Suprapubic skin (tissue), 4 donors: ENCODE results near the gene PODN. TPM values are rescaled to one million over a fixed set of nuclear protein-coding genes. Genes with fewer than 3 reads are reported as not detected.
A peak's percentile ranks its signal among the peaks of the same experiment; 100 is the strongest.

ENCODE experiments used
- DNase-seq, 2 donors: peaks; one replicate each; pipeline ENCODE4 v3.0.0-alpha.2; 2019; ENCODE audit warnings: low spot score in 2 of 2
- H3K27ac ChIP-seq: fragments of 200-600 bp; sonication (generic); one replicate; pipeline ENCODE4 v1.5.1; 2019
- H3K27me3 ChIP-seq: fragments of 200-600 bp; sonication (generic); one replicate; pipeline ENCODE4 v1.5.1; 2019
- H3K36me3 ChIP-seq: fragments of 200-600 bp; sonication (generic); one replicate; pipeline ENCODE4 v1.5.1; 2019
- H3K4me1 ChIP-seq: fragments of 200-600 bp; sonication (generic); one replicate; pipeline ENCODE4 v1.5.1; 2019
- H3K4me3 ChIP-seq: fragments of 200-600 bp; sonication (generic); one replicate; pipeline ENCODE4 v1.5.1; 2019; ENCODE audit warnings: mild to moderate bottlenecking
- H3K9me3 ChIP-seq: fragments of 200-600 bp; sonication (generic); one replicate; pipeline ENCODE4 v1.5.1; 2019
- EP300 ChIP-seq: sonication (generic); formaldehyde crosslinking; IDR thresholded peaks from one replicate; pipeline ENCODE4 v1.6.1; 2017; ENCODE audit warnings: antibody characterized with exemption
- POLR2A ChIP-seq, 2 donors: fragments of 450-650 bp; IDR thresholded peaks; one replicate each; pipeline ENCODE4 v1.6.1; 2017; ENCODE audit warnings: antibody characterized with exemption in 2 of 2, mild to moderate bottlenecking in 2 of 2, moderate library complexity in 2 of 2
- POLR2AphosphoS5 ChIP-seq, 3 donors: sonication (generic); formaldehyde crosslinking; IDR thresholded peaks; one replicate each; pipeline ENCODE4 v1.6.1; 2017; ENCODE audit warnings: antibody characterized with exemption in 3 of 3
- WGBS: methylation state at CpG from one replicate; pipeline ENCODE4 v1.1.5; 2018; 5-methylcytosine and 5-hydroxymethylcytosine counted together
- total RNA-seq, 4 donors: library from RNA; depleted of rRNA; stranded (reverse); fragments of >200 nt; gene quantifications; one replicate each; pipeline ENCODE4 v1.1.0, GENCODE V29; 2016
- TF ChIP-seq, protein P1 (sequence below), 2 donors: fragments of 200-600 bp in 1 of 2; fragments of 450-650 bp in 1 of 2; sonication (generic) in 1 of 2; IDR thresholded peaks; one replicate each; pipeline ENCODE4 v1.5.1; 2016 to 2019; ENCODE audit warnings: antibody characterized with exemption in 2 of 2, mild to moderate bottlenecking in 1 of 2, moderate library complexity in 1 of 2

The PODN gene
- total RNA-seq, 4 donors from 2014 or later: 13.9 to 32.8 (median 19.8) TPM

DNA sequence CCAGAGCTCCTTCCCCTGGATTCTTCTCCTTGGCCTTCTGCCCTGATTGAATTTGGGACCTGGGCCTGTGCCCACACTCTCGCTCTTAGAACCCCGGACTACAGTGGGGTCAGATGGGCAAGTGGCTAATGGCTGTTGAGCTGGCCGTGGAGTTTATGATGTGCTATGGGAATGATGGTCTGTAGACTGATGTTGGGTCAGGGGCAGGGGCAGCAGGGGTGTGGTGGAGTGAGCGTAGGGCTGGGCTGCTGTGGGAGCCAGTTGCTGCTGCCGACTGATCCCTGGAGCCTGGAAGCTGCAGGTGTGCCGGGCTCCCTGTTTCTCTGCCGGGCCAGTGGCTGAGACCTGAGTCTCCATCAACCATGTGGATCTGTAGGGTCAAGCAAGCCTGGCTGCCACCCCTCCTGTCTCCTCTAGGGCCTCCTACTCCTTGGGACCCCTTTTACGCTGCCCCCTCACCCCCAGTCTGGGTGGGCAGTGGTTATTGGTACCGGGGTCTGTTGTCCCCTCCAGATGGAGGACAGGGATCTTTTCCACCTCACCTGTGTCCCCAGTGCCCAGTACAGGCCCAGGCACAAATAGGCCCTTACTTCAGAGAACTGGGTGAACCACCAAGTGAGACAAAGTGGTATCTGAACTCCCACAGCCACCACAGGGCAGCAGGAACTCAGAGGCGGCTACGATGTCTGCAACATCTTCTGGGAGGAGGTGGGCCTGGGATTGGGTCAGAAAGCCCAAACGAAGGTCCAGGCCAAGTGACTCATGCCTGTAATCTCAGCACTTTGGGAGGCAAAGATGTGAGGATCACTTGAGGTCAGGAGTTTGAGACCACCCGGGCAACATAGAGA, 5.1 kb downstream of the PODN start:
- peak in 1 of 2 donors; percentile 76 for DNase-seq
- no peaks in the 10 kb centered on the region for H3K9me3 ChIP-seq
- H3K4me3 ChIP-seq: no peak overlapping the region
- H3K36me3 ChIP-seq: peaks cover 3% of the 10 kb centered on the region
- H3K4me1 ChIP-seq: peaks cover 14% of the 10 kb centered on the region
- peaks cover 17% of the 10 kb centered on the region for H3K27me3 ChIP-seq
- 73% methylated on average over 12 of the region's 13 CpGs for WGBS
- TF ChIP-seq POLR2A (IDR thresholded peaks at IDR 0.05): no peak
- TF ChIP-seq EP300: no peak
- no peak for TF ChIP-seq POLR2AphosphoS5 (IDR thresholded peaks at IDR 0.05)
- TF ChIP-seq, protein P1, sequence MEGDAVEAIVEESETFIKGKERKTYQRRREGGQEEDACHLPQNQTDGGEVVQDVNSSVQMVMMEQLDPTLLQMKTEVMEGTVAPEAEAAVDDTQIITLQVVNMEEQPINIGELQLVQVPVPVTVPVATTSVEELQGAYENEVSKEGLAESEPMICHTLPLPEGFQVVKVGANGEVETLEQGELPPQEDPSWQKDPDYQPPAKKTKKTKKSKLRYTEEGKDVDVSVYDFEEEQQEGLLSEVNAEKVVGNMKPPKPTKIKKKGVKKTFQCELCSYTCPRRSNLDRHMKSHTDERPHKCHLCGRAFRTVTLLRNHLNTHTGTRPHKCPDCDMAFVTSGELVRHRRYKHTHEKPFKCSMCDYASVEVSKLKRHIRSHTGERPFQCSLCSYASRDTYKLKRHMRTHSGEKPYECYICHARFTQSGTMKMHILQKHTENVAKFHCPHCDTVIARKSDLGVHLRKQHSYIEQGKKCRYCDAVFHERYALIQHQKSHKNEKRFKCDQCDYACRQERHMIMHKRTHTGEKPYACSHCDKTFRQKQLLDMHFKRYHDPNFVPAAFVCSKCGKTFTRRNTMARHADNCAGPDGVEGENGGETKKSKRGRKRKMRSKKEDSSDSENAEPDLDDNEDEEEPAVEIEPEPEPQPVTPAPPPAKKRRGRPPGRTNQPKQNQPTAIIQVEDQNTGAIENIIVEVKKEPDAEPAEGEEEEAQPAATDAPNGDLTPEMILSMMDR (IDR thresholded peaks at IDR 0.05): no peak
- H3K27ac ChIP-seq: no peak overlapping the region

DNA sequence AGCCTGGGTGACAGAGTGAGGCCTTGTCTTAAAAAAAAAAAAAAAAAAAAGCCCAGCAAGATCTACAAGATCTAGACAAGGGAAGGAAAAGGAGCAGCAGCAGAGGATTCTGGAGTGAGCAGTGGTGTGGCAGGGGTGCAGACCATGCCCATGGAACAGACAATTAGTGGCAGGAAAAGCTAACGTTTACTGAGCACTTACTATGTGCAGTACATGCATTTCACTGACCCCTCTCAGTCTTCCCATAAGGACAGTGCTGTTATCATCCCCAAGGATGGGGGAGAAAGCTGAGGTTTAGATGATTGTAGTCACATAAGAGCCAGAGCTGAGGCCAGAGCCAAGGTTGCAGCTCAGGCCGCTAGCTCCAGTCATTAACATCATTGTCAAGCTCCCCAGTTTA, 5.9 kb downstream of the PODN start:
- no peak overlapping the region for H3K4me3 ChIP-seq
- WGBS: 87% methylated on average over 2 of the region's 2 CpGs
- H3K27me3 ChIP-seq: peaks cover 10% of the 10 kb centered on the region
- TF ChIP-seq POLR2AphosphoS5 (IDR thresholded peaks at IDR 0.05) (no peak), EP300 (no peak), POLR2A (IDR thresholded peaks at IDR 0.05) (no peak)
- TF ChIP-seq, protein P1 (IDR thresholded peaks at IDR 0.05): no peak
- H3K4me1 ChIP-seq: peaks cover 6% of the 10 kb centered on the region
- peaks cover 3% of the 10 kb centered on the region for H3K36me3 ChIP-seq
- H3K9me3 ChIP-seq: no peaks in the 10 kb centered on the region
- no peak overlapping the region for H3K27ac ChIP-seq
- DNase-seq: no peak

DNA sequence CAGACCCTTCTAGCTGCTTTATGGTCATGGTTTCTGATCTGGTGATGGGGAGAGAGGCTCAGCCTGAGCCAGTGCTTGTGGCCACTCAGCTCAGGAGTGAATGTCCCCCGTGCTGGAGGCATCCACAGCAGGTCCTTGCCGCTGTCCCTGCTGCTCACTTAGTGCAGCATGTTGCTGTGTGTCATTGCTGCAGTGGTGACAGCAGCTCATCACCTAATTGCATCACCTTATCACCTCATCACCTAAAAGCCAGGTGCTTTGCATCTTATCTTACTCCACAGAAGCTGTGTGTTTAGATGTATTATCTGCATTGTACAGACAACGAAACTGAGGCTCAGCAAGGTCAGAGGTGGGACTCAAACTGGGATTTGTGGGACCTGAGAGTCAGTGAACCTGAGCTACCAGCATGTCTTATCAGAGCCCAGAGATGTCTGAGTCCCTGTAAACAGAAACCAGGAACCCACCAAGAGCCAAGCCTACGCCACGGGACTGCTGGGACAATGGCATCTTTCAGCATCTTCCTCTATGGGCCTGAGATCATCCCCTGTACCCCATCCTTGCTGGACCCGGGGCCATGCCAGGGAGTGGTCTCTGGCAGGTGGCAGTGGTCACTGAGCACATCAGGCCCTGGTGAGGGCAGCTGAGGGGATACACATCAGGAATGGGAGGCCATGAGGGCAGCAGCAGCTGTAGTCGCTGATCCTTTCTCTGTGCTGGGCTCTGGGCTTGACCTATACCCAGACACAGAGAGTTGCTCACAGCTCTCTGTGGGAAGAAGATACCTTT, 6.5 kb downstream of the PODN start:
- H3K4me1 ChIP-seq: peaks cover under 1% of the 10 kb centered on the region
- H3K9me3 ChIP-seq: no peaks in the 10 kb centered on the region
- peaks cover 3% of the 10 kb centered on the region for H3K27me3 ChIP-seq
- DNase-seq: peak in 1 of 2 donors; percentile 71
- H3K36me3 ChIP-seq: peaks cover 3% of the 10 kb centered on the region
- WGBS: 80% methylated on average over 2 of the region's 7 CpGs
- no peak overlapping the region for H3K4me3 ChIP-seq
- TF ChIP-seq POLR2AphosphoS5 (IDR thresholded peaks at IDR 0.05) (no peak), POLR2A (IDR thresholded peaks at IDR 0.05) (no peak), EP300 (no peak)
- TF ChIP-seq, protein P1 (IDR thresholded peaks at IDR 0.05): no peak
- H3K27ac ChIP-seq: no peak overlapping the region

DNA sequence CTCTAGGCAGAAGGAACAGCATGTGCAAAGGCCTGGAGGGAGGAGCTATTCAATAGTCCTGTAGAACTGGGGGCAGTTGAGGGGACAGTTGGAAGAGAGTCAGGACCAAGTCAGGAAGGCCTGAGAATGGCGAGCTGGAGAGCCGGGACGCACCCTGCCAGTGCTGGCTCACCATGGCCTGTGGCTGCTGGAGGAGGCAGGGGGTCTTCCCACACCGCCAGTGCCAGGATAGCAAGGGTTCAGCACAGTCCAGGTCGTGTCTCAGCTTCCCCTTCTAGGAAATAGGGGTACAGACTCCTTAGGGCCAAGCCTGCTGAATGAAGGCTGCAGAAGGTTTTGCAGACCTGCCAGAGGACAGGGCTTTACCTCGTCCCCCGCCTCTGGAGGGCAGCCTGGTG, 7.3 kb downstream of the PODN start:
- H3K4me1 ChIP-seq: no peaks in the 10 kb centered on the region
- no peaks in the 10 kb centered on the region for H3K27me3 ChIP-seq
- H3K36me3 ChIP-seq: peaks cover 3% of the 10 kb centered on the region
- no peak for DNase-seq
- TF ChIP-seq, protein P1 (IDR thresholded peaks at IDR 0.05): no peak
- TF ChIP-seq POLR2A (IDR thresholded peaks at IDR 0.05) (no peak), EP300 (no peak), POLR2AphosphoS5 (IDR thresholded peaks at IDR 0.05) (no peak)
- no peak overlapping the region for H3K27ac ChIP-seq
- 94% methylated on average over 3 of the region's 7 CpGs for WGBS
- no peak overlapping the region for H3K4me3 ChIP-seq
- no peaks in the 10 kb centered on the region for H3K9me3 ChIP-seq
